ENCODE data around the gene PCYOX1L. TPM values are rescaled to one million over a fixed set of nuclear protein-coding genes. Genes with fewer than 3 reads are reported as not detected.

Gene PCYOX1L
- total RNA-seq, 1 experiment from 2014 or later: 1.8 TPM

GRCh38 chr5:149381986-149382338 is 24.1 kb downstream of the PCYOX1L start:
- ChIA-PET CTCF (interaction anchor here (0.5 to 2.6 kb wide), 5 partner anchors 9 to 180 kb away, joined by 3 to 18 read pairs (median 3); no protein-coding TSS in a partner anchor), POLR2A (ENCODE audit: low non-redundant PET) (no interaction called here)
- no peak overlapping the region for H3K27ac ChIP-seq (ENCODE audit: low read depth, low read length, poor library complexity, severe bottlenecking)
- no TSS peak for BruUV-seq (replicated peaks)
- no peaks in the 10 kb centered on the region for H3K36me3 ChIP-seq (ENCODE audit: insufficient read depth, low read length, poor library complexity, severe bottlenecking)
- H3K27me3 ChIP-seq (replicated peaks; ENCODE audit: insufficient read depth, low read depth, low read length, poor library complexity): no peaks in the 10 kb centered on the region
- peak; percentile 62 for DNase-seq (ENCODE audit: low spot score)
- H3K4me1 ChIP-seq (ENCODE audit: insufficient read depth, low read length, poor library complexity, severe bottlenecking): no peaks in the 10 kb centered on the region
- TF ChIP-seq EZH2 (IDR thresholded peaks at IDR 0.05; ENCODE audit: borderline replicate concordance, low read depth, low read length, poor library complexity, severe bottlenecking) (no peak), CTCF (conservative IDR thresholded peaks at IDR 0.05; ENCODE audit: low read depth, low read length) (peak; percentile 95)
- H3K4me3 ChIP-seq (ENCODE audit: low read depth, low read length, poor library complexity, severe bottlenecking): no peak overlapping the region
- intact Hi-C loops (cut with micrococcal nuclease; ENCODE audit: unreplicated experiment): loop anchor here (1.0 kb wide), 3 partner anchors 49 to 182 kb away; no protein-coding TSS in a partner anchor
- H3K9me3 ChIP-seq (ENCODE audit: low read depth, low read length, poor library complexity, severe bottlenecking): no peaks in the 10 kb centered on the region

- H3K27ac ChIP-seq (ENCODE audit: low read depth, low read length, poor library complexity, severe bottlenecking): no peak overlapping the region
- POLR2A ChIA-PET (ENCODE audit: low non-redundant PET): no interaction called here
- BruUV-seq (replicated peaks): no TSS peak
Observed at GRCh38 chr5:149382517-149383220, 24.8 kb downstream of the PCYOX1L start.

GRCh38 chr5:149383399-149383798 is 25.6 kb downstream of the PCYOX1L start:
- ChIA-PET POLR2A (ENCODE audit: low non-redundant PET) (no interaction called here), CTCF (no interaction called here)
- no peak for DNase-seq (ENCODE audit: low spot score)
- no peak for TF ChIP-seq EZH2 (IDR thresholded peaks at IDR 0.05; ENCODE audit: borderline replicate concordance, low read depth, low read length, poor library complexity, severe bottlenecking)
- no peak for TF ChIP-seq CTCF (conservative IDR thresholded peaks at IDR 0.05; ENCODE audit: low read depth, low read length)
- Histone ChIP-seq H3K27ac (ENCODE audit: low read depth, low read length, poor library complexity, severe bottlenecking) (no peak overlapping the region), H3K4me3 (ENCODE audit: low read depth, low read length, poor library complexity, severe bottlenecking) (no peak overlapping the region), H3K4me1 (ENCODE audit: insufficient read depth, low read length, poor library complexity, severe bottlenecking) (no peaks in the 10 kb centered on the region), H3K9me3 (ENCODE audit: low read depth, low read length, poor library complexity, severe bottlenecking) (no peaks in the 10 kb centered on the region), H3K36me3 (ENCODE audit: insufficient read depth, low read length, poor library complexity, severe bottlenecking) (no peaks in the 10 kb centered on the region), H3K27me3 (replicated peaks; ENCODE audit: insufficient read depth, low read depth, low read length, poor library complexity) (no peaks in the 10 kb centered on the region)
- BruUV-seq (replicated peaks): no TSS peak
- intact Hi-C loops (cut with micrococcal nuclease; ENCODE audit: unreplicated experiment): no loop called here

More at GRCh38 chr5:149382517-149383220, 24.8 kb downstream of the PCYOX1L start:
- intact Hi-C loops (cut with micrococcal nuclease; ENCODE audit: unreplicated experiment): loop anchor here (1.0 kb wide), 2 partner anchors 49 to 182 kb away; no protein-coding TSS in a partner anchor
- TF ChIP-seq EZH2 (IDR thresholded peaks at IDR 0.05; ENCODE audit: borderline replicate concordance, low read depth, low read length, poor library complexity, severe bottlenecking) (no peak), CTCF (conservative IDR thresholded peaks at IDR 0.05; ENCODE audit: low read depth, low read length) (no peak)
- Histone ChIP-seq H3K4me3 (ENCODE audit: low read depth, low read length, poor library complexity, severe bottlenecking) (no peak overlapping the region), H3K36me3 (ENCODE audit: insufficient read depth, low read length, poor library complexity, severe bottlenecking) (no peaks in the 10 kb centered on the region), H3K27me3 (replicated peaks; ENCODE audit: insufficient read depth, low read depth, low read length, poor library complexity) (no peaks in the 10 kb centered on the region), H3K9me3 (ENCODE audit: low read depth, low read length, poor library complexity, severe bottlenecking) (no peaks in the 10 kb centered on the region), H3K4me1 (ENCODE audit: insufficient read depth, low read length, poor library complexity, severe bottlenecking) (no peaks in the 10 kb centered on the region)
- CTCF ChIA-PET: interaction anchor here (0.8 to 2.6 kb wide), 4 partner anchors 9 to 54 kb away, joined by 3 to 18 read pairs (median 4); partner anchors contain the start of gene GRPEL2
- DNase-seq (ENCODE audit: low spot score): no peak

All from A673 (cell line).